OCI-LY1 (cell line): ENCODE measurements around the gene DNAJB6.
"Not testable (repeated sequence)": the region's sequence is repeated elsewhere in the genome, so short reads cannot be mapped to it uniquely, and the experiment has no call there.

Experiments
- CTCF ChIP-seq: fragments of 200-600 bp; sonication (generic), shearing (Covaris generic); IDR thresholded peaks from 2 replicates; pipeline ENCODE4 v1.5.1; 2017; ENCODE audit warnings: mild to moderate bottlenecking, antibody characterized with exemption, low read length, moderate library complexity, mixed read lengths
- EZH2 ChIP-seq: fragments of 200-600 bp; sonication (generic), shearing (Covaris generic); IDR thresholded peaks from 2 replicates; pipeline ENCODE4 v1.8.0; 2017; ENCODE audit warnings: borderline replicate concordance, mixed run types, mild to moderate bottlenecking, antibody characterized with exemption, low read length, moderate library complexity, mixed read lengths

- not testable (repeated sequence) for TF ChIP-seq EZH2, CTCF
These were observed 6.2 kb upstream of the DNAJB6 start for GRCh38 chr7:157330567-157330966.
